ENCODE results near the gene MED13L. TPM values are rescaled to one million over a fixed set of nuclear protein-coding genes. Genes with fewer than 3 reads are reported as not detected.

MED13L gene
- total RNA-seq, 1 donor from 2014 or later: 39.8 TPM

DNA sequence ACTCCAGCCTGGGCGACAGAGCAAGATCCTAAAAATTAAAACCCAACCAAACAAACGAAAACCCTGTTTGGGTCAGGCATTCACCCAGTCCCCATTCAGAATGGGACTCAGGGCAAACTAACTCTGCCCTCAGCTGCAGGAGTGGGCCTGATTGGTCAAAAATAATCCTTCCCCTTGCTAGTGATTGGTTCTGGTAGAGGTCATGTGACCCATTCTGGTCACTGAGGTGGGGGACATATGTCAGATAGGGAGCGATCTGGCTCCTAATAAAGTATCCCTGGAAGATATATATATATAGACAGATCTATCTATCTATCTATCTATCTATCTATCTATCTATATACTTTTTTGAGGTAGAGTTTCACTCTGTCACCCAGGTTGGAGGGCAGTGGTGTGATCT, 29.5 kb upstream of the MED13L start:
- Histone ChIP-seq H3K4me3 (ENCODE audit: low read depth, low read length) (no peak overlapping the region), H3K36me3 (ENCODE audit: control insufficient read depth, insufficient read depth, low read length) (no peaks in the 10 kb centered on the region), H3K27me3 (ENCODE audit: control insufficient read depth, insufficient read depth, low read length) (no peaks in the 10 kb centered on the region)
- FAIRE-seq: no peak
- no peak for TF ChIP-seq CTCF (IDR thresholded peaks at IDR 0.05; ENCODE audit: insufficient read depth, low read length, severe bottlenecking)
- no peak for DNase-seq (ENCODE audit: low read depth)

DNA sequence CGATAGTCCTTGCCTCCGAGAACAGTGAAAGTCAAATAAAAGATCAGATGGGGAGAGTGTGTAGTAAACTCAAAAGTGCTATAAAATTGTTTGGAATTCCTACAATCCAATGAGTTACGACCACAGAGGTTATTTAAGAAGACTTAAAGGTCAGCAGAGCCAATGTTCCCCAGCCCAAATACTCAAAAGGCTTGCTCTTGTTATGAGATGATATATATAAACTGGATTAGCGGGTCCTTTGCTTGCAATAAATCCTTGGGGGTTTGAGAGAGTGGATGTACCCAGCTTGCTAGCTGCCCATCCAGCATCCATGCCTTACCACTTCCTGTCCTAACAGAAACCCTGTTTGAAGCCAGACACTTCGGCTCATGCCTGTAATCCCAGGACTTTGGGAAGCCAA, 29.0 kb upstream of the MED13L start:
- TF ChIP-seq CTCF (IDR thresholded peaks at IDR 0.05; ENCODE audit: insufficient read depth, low read length, severe bottlenecking): no peak
- Histone ChIP-seq H3K36me3 (ENCODE audit: control insufficient read depth, insufficient read depth, low read length) (no peaks in the 10 kb centered on the region), H3K27me3 (ENCODE audit: control insufficient read depth, insufficient read depth, low read length) (no peaks in the 10 kb centered on the region), H3K4me3 (ENCODE audit: low read depth, low read length) (no peak overlapping the region)
- FAIRE-seq (no peak), DNase-seq (ENCODE audit: low read depth) (no peak)

GRCh38 chr12:116304621-116305020, 27.1 kb upstream of the MED13L start:
- no peak overlapping the region for H3K4me3 ChIP-seq (ENCODE audit: low read depth, low read length)
- FAIRE-seq: no peak
- no peak for DNase-seq (ENCODE audit: low read depth)
- no peak for TF ChIP-seq CTCF (IDR thresholded peaks at IDR 0.05; ENCODE audit: insufficient read depth, low read length, severe bottlenecking)
- H3K27me3 ChIP-seq (ENCODE audit: control insufficient read depth, insufficient read depth, low read length): peaks cover 1% of the 10 kb centered on the region
- H3K36me3 ChIP-seq (ENCODE audit: control insufficient read depth, insufficient read depth, low read length): no peaks in the 10 kb centered on the region

DNA sequence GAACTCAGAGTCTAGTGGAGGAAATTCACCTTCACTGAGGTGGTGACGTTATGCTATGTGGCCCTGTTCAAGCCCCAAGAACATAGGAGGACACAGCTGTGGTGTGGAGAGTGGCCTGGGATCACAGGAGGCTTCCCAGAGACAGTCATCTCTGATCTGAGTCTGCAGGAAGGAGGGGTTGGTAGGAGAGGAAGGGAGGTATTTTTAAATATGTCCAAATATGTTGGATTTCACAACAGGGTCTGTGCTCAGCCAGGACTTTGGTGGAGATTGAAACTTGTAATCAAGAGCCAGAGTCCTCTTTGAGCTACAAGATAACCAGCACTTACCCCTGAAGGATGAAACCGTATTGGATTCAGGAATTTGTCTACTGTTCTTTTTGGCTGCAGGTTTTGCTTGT, 26.4 kb upstream of the MED13L start:
- H3K4me3 ChIP-seq (ENCODE audit: low read depth, low read length): no peak overlapping the region
- no peaks in the 10 kb centered on the region for H3K36me3 ChIP-seq (ENCODE audit: control insufficient read depth, insufficient read depth, low read length)
- peaks cover 2% of the 10 kb centered on the region for H3K27me3 ChIP-seq (ENCODE audit: control insufficient read depth, insufficient read depth, low read length)
- DNase-seq (ENCODE audit: low read depth) (no peak), FAIRE-seq (no peak)
- TF ChIP-seq CTCF (IDR thresholded peaks at IDR 0.05; ENCODE audit: insufficient read depth, low read length, severe bottlenecking): no peak

DNA sequence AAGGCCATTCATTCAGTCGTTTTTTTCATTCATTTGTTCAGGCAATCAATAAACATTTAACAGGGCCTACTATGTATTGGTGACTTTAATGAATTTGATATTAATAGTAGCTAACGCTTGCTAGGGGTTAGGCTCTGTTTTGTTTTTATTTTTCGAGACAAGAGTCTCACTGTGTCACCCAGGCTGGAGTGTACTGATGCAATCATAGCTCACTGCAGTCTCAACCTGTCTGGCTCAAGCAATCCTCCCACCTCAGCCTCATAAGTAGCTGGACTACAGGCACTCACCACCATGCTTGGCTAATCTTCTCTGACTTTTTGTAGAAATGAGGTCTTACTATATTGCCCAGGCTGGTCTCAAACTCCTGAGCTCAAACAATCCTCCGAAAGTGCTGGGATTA, 25.6 kb upstream of the MED13L start:
- Histone ChIP-seq H3K4me3 (ENCODE audit: low read depth, low read length) (no peak overlapping the region), H3K27me3 (ENCODE audit: control insufficient read depth, insufficient read depth, low read length) (peaks cover 2% of the 10 kb centered on the region), H3K36me3 (ENCODE audit: control insufficient read depth, insufficient read depth, low read length) (no peaks in the 10 kb centered on the region)
- DNase-seq (ENCODE audit: low read depth) (no peak), FAIRE-seq (no peak)
- TF ChIP-seq CTCF (IDR thresholded peaks at IDR 0.05; ENCODE audit: insufficient read depth, low read length, severe bottlenecking): no peak

Data from bronchial epithelial cell (primary cell).